Stromal cell of bone marrow (primary cell): ENCODE results near the gene PPM1B.
"Not testable (repeated sequence)": the region's sequence is repeated elsewhere in the genome, so short reads cannot be mapped to it uniquely, and the experiment has no call there.

Source experiments
- DNase-seq: peaks from one replicate; pipeline ENCODE4 v3.0.0-alpha.2; 2012; ENCODE audit warnings: low read depth

The PPM1B gene

DNA sequence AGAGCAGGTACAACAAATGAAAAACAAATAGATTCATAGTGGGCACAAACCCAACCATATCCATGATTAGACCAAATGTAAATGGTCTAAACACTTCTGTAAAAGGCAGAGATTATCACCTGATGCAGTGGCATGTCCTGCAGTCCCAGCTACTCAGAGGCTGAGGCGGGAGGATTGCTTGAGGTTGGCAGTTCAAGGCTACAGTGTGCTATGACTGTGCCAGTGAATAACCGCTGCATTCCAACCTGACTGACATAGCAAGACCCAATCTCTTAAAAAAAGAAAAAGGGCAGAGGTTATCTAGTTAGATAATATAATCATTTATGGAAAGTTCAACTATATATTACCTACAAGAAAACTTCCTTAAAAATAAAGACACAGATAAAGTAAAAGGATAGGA lies 85.3 kb downstream of the PPM1B start:
- DNase-seq: no peak

DNA sequence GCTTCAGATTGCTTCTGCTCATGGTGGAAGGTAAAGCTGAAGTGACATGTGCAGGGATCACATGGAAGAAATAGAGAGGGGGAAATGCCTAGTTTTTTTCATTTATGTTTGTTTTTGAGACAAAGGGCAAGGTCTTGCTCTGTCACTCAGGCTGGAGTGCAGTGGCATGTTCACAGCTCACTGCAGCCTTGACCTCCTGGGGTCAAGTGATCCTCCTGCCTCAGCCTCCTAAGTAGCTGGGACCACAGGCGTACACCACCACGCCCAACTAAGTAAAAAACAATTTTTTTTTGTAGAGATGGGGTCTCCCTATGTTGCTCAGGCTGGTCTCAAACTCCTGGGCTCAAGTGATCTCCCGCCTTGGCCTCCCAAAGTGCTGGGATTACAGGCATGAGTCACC lies 87.0 kb downstream of the PPM1B start:
- DNase-seq: not testable (repeated sequence)

DNA sequence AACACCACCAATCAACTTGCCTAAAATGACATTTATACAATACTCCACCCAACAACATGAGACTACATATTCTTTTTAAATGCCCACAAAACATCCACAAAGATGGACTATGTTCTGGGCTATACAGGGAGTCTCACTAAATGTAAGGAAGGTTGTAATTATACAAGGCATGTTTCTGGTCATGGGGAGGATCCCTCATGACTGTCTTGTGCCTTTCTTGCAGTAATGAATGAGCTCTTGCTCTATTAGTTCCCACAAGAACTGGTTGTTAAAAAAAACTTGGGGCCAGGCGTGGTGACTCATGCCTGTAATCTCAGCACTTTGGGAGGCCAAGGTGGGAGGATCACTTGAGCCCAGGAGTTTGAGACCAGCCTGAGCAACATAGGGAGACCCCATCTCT lies 89.1 kb downstream of the PPM1B start:
- not testable (repeated sequence) for DNase-seq

DNA sequence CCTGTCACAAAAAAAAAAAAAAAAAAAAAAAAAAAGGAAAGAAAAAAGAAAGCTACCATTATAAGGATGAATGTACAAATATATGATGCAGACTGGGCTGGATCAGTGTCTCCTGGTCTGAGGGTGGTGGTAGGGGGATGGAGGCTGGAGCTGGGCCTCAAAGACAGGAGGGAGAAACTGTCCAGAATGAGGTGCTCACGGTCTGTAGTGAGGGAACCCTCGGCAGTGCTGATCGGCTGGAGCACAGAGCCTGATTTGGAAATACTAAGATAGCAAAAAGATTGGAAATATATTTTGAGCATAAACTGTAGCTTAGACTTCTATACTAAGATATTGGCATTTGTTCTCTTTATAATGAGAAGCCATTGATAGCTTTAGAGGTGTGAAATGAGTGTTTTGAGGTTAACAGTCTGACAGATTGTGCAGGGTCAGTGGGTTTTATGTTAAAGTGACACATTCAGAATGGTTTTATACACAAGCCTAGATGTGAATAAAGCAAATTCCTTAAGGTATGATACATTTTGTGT lies 98.7 kb downstream of the PPM1B start:
- DNase-seq: no peak

DNA sequence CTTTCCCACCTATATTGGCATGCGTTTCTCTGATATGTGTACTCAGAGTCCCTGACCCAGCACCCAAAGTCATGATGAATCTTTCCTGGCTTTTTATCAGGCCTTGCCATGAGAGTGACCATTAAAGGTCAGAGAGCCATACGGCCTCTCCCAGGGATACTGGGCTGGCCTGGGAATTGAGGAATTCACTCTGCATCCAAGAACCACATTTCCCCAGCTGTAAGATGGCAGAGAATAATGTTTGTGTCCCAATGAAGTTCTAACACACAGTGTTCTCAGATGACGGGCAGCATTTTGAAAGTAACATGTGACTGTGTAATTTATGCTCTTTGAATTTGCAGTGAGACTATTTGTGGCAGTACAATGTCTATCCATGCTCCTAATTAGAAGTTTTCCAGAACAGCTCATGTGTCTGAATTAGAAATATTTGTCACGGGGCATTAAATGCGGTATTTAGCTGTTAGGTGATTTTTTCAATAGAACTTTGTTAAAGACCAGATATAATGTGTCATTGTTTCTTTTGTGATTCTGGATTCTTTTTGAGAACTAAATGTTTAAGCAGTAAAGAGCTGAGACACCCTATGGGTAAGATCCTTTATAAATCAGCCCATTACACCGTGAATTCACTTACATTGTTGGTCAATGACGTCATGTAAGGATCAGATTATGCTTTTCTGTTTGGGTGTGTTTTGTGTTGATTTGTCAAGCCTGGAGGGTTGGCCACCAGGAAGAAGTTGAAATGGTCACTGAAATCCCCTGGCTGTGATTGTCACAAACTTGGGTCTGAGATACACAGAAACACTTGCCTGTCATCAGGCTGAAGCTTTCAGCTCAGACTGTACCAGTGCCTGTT lies 99.3 kb downstream of the PPM1B start:
- DNase-seq: peak; percentile 50

DNA sequence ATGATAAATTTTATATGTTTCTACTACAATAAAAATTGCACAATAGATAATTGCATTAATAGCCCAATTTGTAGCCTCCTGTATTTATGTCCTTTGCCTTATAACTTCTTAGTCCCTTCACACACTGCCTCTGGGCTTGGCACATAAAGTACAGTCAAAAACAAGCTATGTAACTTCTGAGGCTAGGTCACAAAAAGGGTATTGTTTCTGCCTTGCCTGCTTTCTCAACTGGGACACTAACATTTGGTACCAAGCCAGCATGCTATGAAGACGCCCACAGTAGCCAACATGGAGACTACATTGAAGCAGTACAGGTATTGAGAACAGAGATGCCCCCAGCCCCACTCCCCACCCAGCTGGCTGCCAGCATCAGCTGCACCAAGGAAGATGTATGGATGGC lies 101.2 kb downstream of the PPM1B start:
- no peak for DNase-seq

DNA sequence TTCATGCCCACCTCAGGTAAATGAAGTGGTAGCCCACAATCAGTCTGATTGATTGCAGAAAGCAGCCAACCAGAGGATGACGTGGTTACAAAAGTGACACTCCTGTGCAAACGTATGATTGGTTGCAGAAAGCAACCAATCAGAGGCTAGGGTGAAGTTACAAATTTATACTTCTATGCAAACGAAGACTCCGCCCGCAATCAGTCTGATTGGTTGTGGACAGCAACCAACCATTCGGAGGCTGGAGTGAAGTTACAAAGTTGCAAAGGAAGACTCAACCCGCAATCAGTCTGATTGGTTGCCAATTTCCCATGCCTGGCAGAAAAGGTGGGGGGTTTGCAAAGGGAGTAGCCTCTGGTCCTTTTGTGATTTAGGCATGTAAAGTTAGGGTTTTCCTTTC lies 102.6 kb downstream of the PPM1B start:
- DNase-seq: no peak

DNA sequence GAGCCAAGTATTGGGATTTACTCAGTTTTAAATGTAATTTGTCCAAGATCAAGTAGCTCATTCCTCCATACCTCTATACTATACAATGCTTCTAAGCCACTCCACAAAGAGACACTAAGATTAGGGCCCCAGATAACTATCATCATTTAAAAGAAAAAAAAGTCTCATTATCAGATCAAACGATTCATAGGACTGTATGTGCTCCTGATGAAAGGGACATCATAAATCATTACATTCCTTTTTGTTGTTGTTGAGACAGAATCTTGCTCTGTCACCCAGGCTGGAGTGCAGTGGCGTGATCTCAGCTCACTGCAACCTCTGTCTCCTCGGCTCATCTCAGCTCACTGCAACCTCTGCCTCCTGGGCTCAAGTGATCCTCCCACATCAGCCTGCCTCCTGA lies 104.4 kb downstream of the PPM1B start:
- no peak for DNase-seq

DNA sequence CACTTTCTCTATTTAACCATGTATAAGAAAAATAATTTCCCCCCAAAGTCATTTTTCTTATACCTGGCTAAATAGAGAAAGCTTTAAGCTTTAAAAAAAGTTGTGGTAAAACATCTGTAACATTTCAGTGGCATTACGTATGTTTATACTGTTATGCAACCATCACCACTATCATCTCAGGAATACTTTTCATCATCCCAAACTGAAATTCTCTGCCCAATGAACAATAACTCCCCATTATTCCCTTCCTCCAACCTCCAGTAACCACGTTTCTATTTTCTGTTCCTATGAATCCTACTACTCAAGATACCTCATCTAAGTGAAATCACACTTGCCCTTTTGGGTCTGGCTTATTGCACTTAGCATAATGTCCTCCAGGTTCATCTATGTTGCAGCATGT lies 104.9 kb downstream of the PPM1B start:
- no peak for DNase-seq

DNA sequence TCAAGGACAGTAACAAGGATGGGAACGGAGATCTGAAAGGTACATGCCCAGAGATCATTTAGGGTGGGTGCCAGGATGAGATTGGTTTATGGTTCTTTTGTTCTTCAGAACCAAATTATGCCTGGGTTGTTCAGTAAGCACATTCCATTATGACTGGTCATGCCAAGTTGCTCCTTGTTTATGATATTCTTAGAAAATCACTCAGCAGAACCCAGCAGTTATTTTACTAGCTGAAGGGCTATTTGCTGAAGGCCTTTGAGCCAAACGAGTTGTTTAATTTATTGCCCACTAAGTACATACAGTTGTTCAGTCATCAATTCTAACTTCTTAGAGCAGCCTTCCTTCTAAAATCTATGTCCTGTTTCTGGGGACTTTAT lies 107.2 kb downstream of the PPM1B start:
- no peak for DNase-seq

DNA sequence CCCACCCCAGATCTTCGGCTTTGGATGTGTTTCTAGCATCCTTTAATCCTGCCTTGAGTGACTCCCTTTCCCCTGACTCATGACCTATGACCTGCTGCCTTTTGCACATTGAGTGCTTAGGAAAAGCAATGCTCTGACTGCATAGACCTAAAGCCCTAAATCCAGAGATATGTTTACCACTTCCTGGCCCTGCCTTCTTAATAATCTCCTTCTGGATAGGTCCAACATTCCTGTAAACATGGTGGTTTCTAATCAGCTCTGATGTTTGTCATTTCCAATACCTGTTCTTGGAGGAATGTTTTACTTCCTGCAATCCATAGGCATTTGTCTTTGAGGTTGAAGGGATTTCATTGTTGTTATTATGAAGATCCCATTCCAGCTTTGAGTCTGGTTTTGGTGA lies 108.9 kb downstream of the PPM1B start:
- DNase-seq: no peak

DNA sequence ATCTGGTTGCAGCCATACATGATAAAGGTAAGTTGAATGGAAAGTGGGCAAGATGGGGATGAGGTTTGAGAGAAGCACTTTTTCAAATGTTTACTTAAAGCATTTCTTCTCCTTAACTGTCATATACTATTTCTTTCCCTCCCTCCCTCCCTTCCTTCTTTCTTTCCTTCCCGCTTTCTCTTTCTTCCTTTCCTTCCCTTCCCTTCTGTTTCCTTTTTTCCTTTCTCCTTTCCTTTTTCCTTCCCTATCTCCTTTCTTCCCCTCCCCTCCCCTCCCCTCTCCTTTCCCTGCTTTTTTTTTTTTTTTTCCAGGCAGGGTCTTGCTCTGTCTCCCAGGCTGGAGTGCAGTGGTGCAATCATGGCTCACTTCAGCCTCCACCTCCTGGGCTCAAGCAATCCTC lies 112.2 kb downstream of the PPM1B start:
- DNase-seq: no peak
